Astrocyte (in vitro differentiated cells and primary cell): Measurements from ENCODE around the gene SVEP1.

Source experiments
- CTCF ChIP-seq: IDR thresholded peaks from 2 replicates; pipeline ENCODE4 v1.5.1; 2011; ENCODE audit warnings: low read depth, mild to moderate bottlenecking, inconsistent platforms, low read length, moderate library complexity; ENCODE audit not compliant: insufficient read depth
- EZH2 ChIP-seq: IDR thresholded peaks from 2 replicates; pipeline ENCODE4 v1.6.1; 2012; ENCODE audit warnings: mild to moderate bottlenecking, low read length, inconsistent platforms; ENCODE audit not compliant: insufficient read depth

DNA sequence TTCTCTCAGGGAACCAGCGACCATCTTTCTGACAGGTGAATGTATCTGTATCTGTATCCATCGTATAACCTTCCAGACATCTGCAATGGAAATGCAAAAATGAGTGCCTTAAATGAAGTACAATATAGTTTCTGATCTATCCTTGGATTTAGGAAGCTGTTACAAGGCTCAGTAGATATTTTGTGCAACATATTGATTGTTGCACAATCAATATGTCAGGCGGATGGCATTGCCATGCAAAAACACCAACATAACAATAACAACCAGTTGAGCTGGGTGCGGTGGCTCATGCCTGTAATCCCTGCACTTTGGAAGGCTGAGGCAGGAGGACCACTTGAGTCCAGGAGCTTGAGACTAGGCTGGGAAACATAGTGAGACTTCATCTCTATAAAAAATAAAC lies 175.1 kb downstream of the SVEP1 start:
- TF ChIP-seq CTCF (no peak), EZH2 (no peak)
